Adrenal gland (tissue), 12 donors: ENCODE results near the gene CHST3. TPM values are rescaled to one million over a fixed set of nuclear protein-coding genes. Genes with fewer than 3 reads are reported as not detected.
"Not testable (repeated sequence)": the region's sequence is repeated elsewhere in the genome, so short reads cannot be mapped to it uniquely, and the experiment has no call there.

Experiments used
- DNase-seq, 7 donors: peaks; one replicate each; pipeline ENCODE4 v3.0.0-alpha.2; 2019 to 2020
- H3K27ac ChIP-seq, 5 donors: fragments of 200-600 bp; sonication (generic) in 4 of 5; 1 replicate in 3 of 5; 2 replicates in 2 of 5; pipeline versions ENCODE4 v1.5.1 to v1.8.0; 2016 to 2020; ENCODE audit warnings: mild to moderate bottlenecking in 1 of 5
- H3K27me3 ChIP-seq: fragments of 200-600 bp; 2 replicates; pipeline ENCODE4 v1.8.0; 2021
- H3K36me3 ChIP-seq, 2 donors: fragments of 200-600 bp; replicated peaks in 1 of 2; 1 replicate in 1 of 2; 2 replicates in 1 of 2; pipeline versions ENCODE4 v1.5.1 to v1.8.0; 2018 to 2022
- H3K4me1 ChIP-seq, 2 donors: fragments of 200-600 bp; replicated peaks in 1 of 2; 1 replicate in 1 of 2; 2 replicates in 1 of 2; pipeline versions ENCODE4 v1.5.1 to v1.8.0; 2018 to 2021
- H3K4me3 ChIP-seq, 4 donors: fragments of 200-600 bp; sonication (generic) in 3 of 4; one replicate each; pipeline ENCODE4 v1.5.1; 2016 to 2018
- H3K9me3 ChIP-seq, 3 donors: fragments of 200-600 bp; sonication (generic) in 1 of 3; replicated peaks in 1 of 3; 1 replicate in 2 of 3; 2 replicates in 1 of 3; pipeline versions ENCODE4 v1.5.1 to v1.8.0; 2016 to 2021
- CTCF ChIP-seq, 6 experiments: fragments of 450-650 bp in 4 of 6; fragments of 200-600 bp in 2 of 6; sonication (generic) in 1 of 6; IDR thresholded peaks; 1 replicate in 5 of 6; 2 replicates in 1 of 6; pipeline versions ENCODE4 v1.5.1 to v1.8.0; 2016 to 2021; ENCODE audit warnings: antibody characterized with exemption in 6 of 6, mild to moderate bottlenecking in 2 of 6, moderate library complexity in 1 of 6
- POLR2A ChIP-seq, 2 donors: fragments of 450-650 bp; IDR thresholded peaks; one replicate each; pipeline ENCODE4 v1.6.1; 2017; ENCODE audit warnings: antibody characterized with exemption in 2 of 2, mild to moderate bottlenecking in 2 of 2, moderate library complexity in 1 of 2
- WGBS, 4 donors: extraction: QIAGEN DNeasy Blood & Tissue Kit in 2 of 4; methylation state at CpG; one replicate each; pipeline versions ENCODE4 v1.1.5 to v1.1.7; 2013 to 2017; 5-methylcytosine and 5-hydroxymethylcytosine counted together
- intact Hi-C, 2 donors: fragments of 100-400 bp; cut with DNase I; formaldehyde crosslinking; loops; one replicate each; pipeline versions ENCODE4 v1.14.1 to v1.15.0; 2022 to 2023
- polyA plus RNA-seq, 3 donors: library from polyadenylated mRNA; stranded (reverse); fragments of 200-250 nt in 2 of 3; fragments of 350-450 nt in 1 of 3; fragmentation: Illumina TruSeq in 1 of 3; extraction: RNeasy Lipid Tissue Mini Kit (QIAGEN cat#74804) in 1 of 3; gene quantifications; one replicate each; pipeline ENCODE4 v1.2.3, GENCODE V29; 2013 to 2014
- total RNA-seq, 9 donors: library from RNA; depleted of rRNA in 4 of 9; stranded (reverse); fragments of >200 nt in 4 of 9; fragments of 120-200 nt in 1 of 9; fragmentation: NEBNext Ultra II Directional in 1 of 9; extraction: Animal tissue kit (Norgen Biotek cat#: 25700) in 1 of 9; gene quantifications; one replicate each; pipeline versions ENCODE4 v1.1.0 to v1.2.4, GENCODE V29; 2013 to 2023
- donor health status: healthy with polysubstance abuse.
- donor health status: Bipolar disorder and iron deficiency.
- donor health status: DM: yes; HTN: yes; CAD: no.
- donor health status: DM: no; HTN: no; CAD: no.
- donor health status: DM: no; HTN: no; CAD: no.
- donor health status: DM: yes; HTN: yes; CAD: no.

Gene CHST3
- total and polyA plus RNA-seq, 12 donors: 3.9 to 49.7 (median 32.6) TPM

GRCh38 chr10:71975087-71975870 lies 11.1 kb downstream of the CHST3 start:
- intact Hi-C loops: no loop called here
- no peak overlapping the region for H3K4me3 ChIP-seq
- peak; percentile 68 to 90 (median 83) for DNase-seq

GRCh38 chr10:71975871-71976725 lies 11.9 kb downstream of the CHST3 start:
- Histone ChIP-seq H3K36me3 (no peaks in the 10 kb centered on the region), H3K27me3 (no peaks in the 10 kb centered on the region), H3K9me3 (no peaks in the 10 kb centered on the region), H3K4me1 (peaks cover 59 to 95% of the 10 kb centered on the region in 2 donors), H3K4me3 (no peak overlapping the region), H3K27ac (peak overlapping the region; percentile 58 to 92 (median 89))
- TF ChIP-seq CTCF (IDR thresholded peaks at IDR 0.05): no peak
- peak in 1 of 2 donors; percentile 35 for TF ChIP-seq POLR2A (IDR thresholded peaks at IDR 0.05)
- peak; percentile 73 to 88 (median 84) for DNase-seq
- 26 to 51% (median 31%) methylated on average over 10 to 12 of the region's 12 CpGs for WGBS, 4 donors
- intact Hi-C loops: no loop called here

More at GRCh38 chr10:71975087-71975870, 11.1 kb downstream of the CHST3 start:
- no peak for TF ChIP-seq CTCF (IDR thresholded peaks at IDR 0.05)
- no peak for TF ChIP-seq POLR2A (IDR thresholded peaks at IDR 0.05)
- H3K27me3 ChIP-seq: no peaks in the 10 kb centered on the region
- no peaks in the 10 kb centered on the region for H3K36me3 ChIP-seq
- WGBS, 4 donors: 36 to 39% (median 38%) methylated on average over 14 to 15 of the region's 15 CpGs
- H3K4me1 ChIP-seq: peaks cover 56 to 94% of the 10 kb centered on the region in 2 donors
- H3K27ac ChIP-seq: peak overlapping the region; percentile 58 to 92 (median 89)
- no peaks in the 10 kb centered on the region for H3K9me3 ChIP-seq

- H3K4me3 ChIP-seq, DNase-seq, H3K36me3 ChIP-seq, intact Hi-C loops, H3K9me3 ChIP-seq, H3K27me3 ChIP-seq: not testable (repeated sequence)
- Histone ChIP-seq H3K4me1 (peaks cover 74 to 95% of the 10 kb centered on the region in 2 donors), H3K27ac (peak overlapping the region in 3 of 5 donors; percentile 23 to 91 (median 89))
- 89 to 100% (median 95%) methylated on average over 1 of the region's 1 CpG for WGBS, 4 donors
These were observed 13.4 kb downstream of the CHST3 start for GRCh38 chr10:71977614-71977903.

GRCh38 chr10:71978476-71978875 lies 14.3 kb downstream of the CHST3 start:
- peak in 1 of 7 donors; percentile 20 for DNase-seq
- Histone ChIP-seq H3K4me3 (no peak overlapping the region), H3K9me3 (no peaks in the 10 kb centered on the region), H3K27ac (peak overlapping the region; percentile 66 to 97 (median 89)), H3K27me3 (no peaks in the 10 kb centered on the region), H3K4me1 (peaks cover 75 to 97% of the 10 kb centered on the region in 2 donors), H3K36me3 (no peaks in the 10 kb centered on the region)
- TF ChIP-seq POLR2A (IDR thresholded peaks at IDR 0.05): no peak
- TF ChIP-seq CTCF (IDR thresholded peaks at IDR 0.05): no peak
- WGBS, 4 donors: 70 to 85% (median 78%) methylated on average over 5 to 7 of the region's 7 CpGs
- intact Hi-C loops: no loop called here
